ENCODE data around the gene KCTD7.
"Not testable (repeated sequence)": the region's sequence is repeated elsewhere in the genome, so short reads cannot be mapped to it uniquely, and the experiment has no call there.

The KCTD7 gene

GRCh38 chr7:66631471-66631870, 2.8 kb downstream of the KCTD7 start:
- H3K4me1 Mint-ChIP-seq = peaks cover 36 to 60% of the 10 kb centered on the region in 2 donors
- peak overlapping the region; percentile 39 for H3K27ac Mint-ChIP-seq
- no peak for ATAC-seq (replicated peaks)
- H3K4me3 Mint-ChIP-seq = peak overlapping the region; percentile 31 to 52
- peaks cover 11 to 17% of the 10 kb centered on the region in 2 donors for H3K36me3 Mint-ChIP-seq
- H3K9me3 Mint-ChIP-seq = no peaks in the 10 kb centered on the region
- no peak for DNase-seq
- H3K27me3 Mint-ChIP-seq = no peaks in the 10 kb centered on the region

GRCh38 chr7:66634816-66635215, 6.1 kb downstream of the KCTD7 start:
- Mint-ChIP-seq H3K36me3 (peaks cover 29 to 33% of the 10 kb centered on the region in 2 donors), H3K4me1 (peaks cover 30 to 45% of the 10 kb centered on the region in 2 donors)

GRCh38 chr7:66635322-66635981, 6.8 kb downstream of the KCTD7 start:
- Mint-ChIP-seq H3K36me3 (peaks cover 36 to 39% of the 10 kb centered on the region in 2 donors), H3K4me1 (peaks cover 23 to 38% of the 10 kb centered on the region in 2 donors), H3K27ac (peak overlapping the region; percentile 25)
- peak in 1 of 2 donors; percentile 35 for ATAC-seq (replicated peaks)
- not testable (repeated sequence) for H3K4me3 Mint-ChIP-seq, H3K27me3 Mint-ChIP-seq, DNase-seq, H3K9me3 Mint-ChIP-seq

More at GRCh38 chr7:66634816-66635215, 6.1 kb downstream of the KCTD7 start:
- Mint-ChIP-seq H3K4me3 (no peak overlapping the region), H3K27ac (peak overlapping the region; percentile 77), H3K27me3 (no peaks in the 10 kb centered on the region), H3K9me3 (no peaks in the 10 kb centered on the region)
- ATAC-seq (replicated peaks) = no peak
- DNase-seq = no peak

- ATAC-seq (replicated peaks) (peak; percentile 84 to 85), DNase-seq (peak; percentile 20)
- H3K27me3 Mint-ChIP-seq, H3K9me3 Mint-ChIP-seq, H3K4me3 Mint-ChIP-seq: not testable (repeated sequence)
- Mint-ChIP-seq H3K4me1 (peaks cover 19 to 32% of the 10 kb centered on the region in 2 donors), H3K36me3 (peaks cover 38 to 45% of the 10 kb centered on the region in 2 donors), H3K27ac (peak overlapping the region; percentile 47)
These were observed 7.4 kb downstream of the KCTD7 start for GRCh38 chr7:66635982-66636546.

- Mint-ChIP-seq H3K36me3 (peaks cover 39 to 52% of the 10 kb centered on the region in 2 donors), H3K27me3 (no peaks in the 10 kb centered on the region)
These were observed 9.8 kb downstream of the KCTD7 start for GRCh38 chr7:66638309-66639099.

GRCh38 chr7:66639773-66640172, 11.1 kb downstream of the KCTD7 start:
- Mint-ChIP-seq H3K27me3 (no peaks in the 10 kb centered on the region), H3K4me1 (peaks cover 17 to 29% of the 10 kb centered on the region in 2 donors), H3K9me3 (no peaks in the 10 kb centered on the region), H3K4me3 (no peak overlapping the region), H3K27ac (no peak overlapping the region), H3K36me3 (peaks cover 43 to 56% of the 10 kb centered on the region in 2 donors)
- ATAC-seq (replicated peaks) (no peak), DNase-seq (no peak)

More at GRCh38 chr7:66638309-66639099, 9.8 kb downstream of the KCTD7 start:
- ATAC-seq (replicated peaks) (no peak), DNase-seq (no peak)
- Mint-ChIP-seq H3K9me3 (no peaks in the 10 kb centered on the region), H3K27ac (no peak overlapping the region), H3K4me1 (peaks cover 19 to 33% of the 10 kb centered on the region in 2 donors), H3K4me3 (no peak overlapping the region)

- no peak overlapping the region for H3K4me3 Mint-ChIP-seq
- H3K27ac Mint-ChIP-seq = no peak overlapping the region
- peaks cover 47 to 65% of the 10 kb centered on the region in 2 donors for H3K36me3 Mint-ChIP-seq
- H3K9me3 Mint-ChIP-seq = no peaks in the 10 kb centered on the region
- H3K4me1 Mint-ChIP-seq = peaks cover 17 to 27% of the 10 kb centered on the region in 2 donors
- no peak for ATAC-seq (replicated peaks)
- no peak for DNase-seq
- H3K27me3 Mint-ChIP-seq = no peaks in the 10 kb centered on the region
These were observed 12.3 kb downstream of the KCTD7 start for GRCh38 chr7:66640802-66641525.

GRCh38 chr7:66641526-66641871, 12.8 kb downstream of the KCTD7 start:
- no peak for DNase-seq
- no peak for ATAC-seq (replicated peaks)
- no peaks in the 10 kb centered on the region for H3K9me3 Mint-ChIP-seq
- H3K4me3 Mint-ChIP-seq = no peak overlapping the region
- no peak overlapping the region for H3K27ac Mint-ChIP-seq
- no peaks in the 10 kb centered on the region for H3K27me3 Mint-ChIP-seq
- peaks cover 15 to 24% of the 10 kb centered on the region in 2 donors for H3K4me1 Mint-ChIP-seq
- H3K36me3 Mint-ChIP-seq = peaks cover 47 to 68% of the 10 kb centered on the region in 2 donors

GRCh38 chr7:66642186-66642585, 13.5 kb downstream of the KCTD7 start:
- ATAC-seq (replicated peaks) (peak in 1 of 2 donors; percentile 32), DNase-seq (no peak)
- Mint-ChIP-seq H3K27me3 (no peaks in the 10 kb centered on the region), H3K4me3 (peak overlapping the region in 1 of 2 donors; percentile 25), H3K9me3 (no peaks in the 10 kb centered on the region), H3K4me1 (peaks cover 15 to 24% of the 10 kb centered on the region in 2 donors), H3K36me3 (peaks cover 44 to 74% of the 10 kb centered on the region in 2 donors), H3K27ac (no peak overlapping the region)

GRCh38 chr7:66642932-66643331, 14.3 kb downstream of the KCTD7 start:
- DNase-seq (no peak), ATAC-seq (replicated peaks) (peak; percentile 62 to 69)
- H3K27me3 Mint-ChIP-seq = no peaks in the 10 kb centered on the region
- H3K9me3 Mint-ChIP-seq = no peaks in the 10 kb centered on the region
- peak overlapping the region in 1 of 2 donors; percentile 25 for H3K4me3 Mint-ChIP-seq
- peaks cover 44 to 75% of the 10 kb centered on the region in 2 donors for H3K36me3 Mint-ChIP-seq
- H3K4me1 Mint-ChIP-seq = peaks cover 15 to 24% of the 10 kb centered on the region in 2 donors
- H3K27ac Mint-ChIP-seq = peak overlapping the region; percentile 70

- Mint-ChIP-seq H3K36me3 (peaks cover 39 to 72% of the 10 kb centered on the region in 2 donors), H3K27me3 (no peaks in the 10 kb centered on the region), H3K27ac (peak overlapping the region; percentile 70), H3K9me3 (no peaks in the 10 kb centered on the region), H3K4me1 (peaks cover 15 to 24% of the 10 kb centered on the region in 2 donors), H3K4me3 (no peak overlapping the region)
- DNase-seq = no peak
- ATAC-seq (replicated peaks) = peak; percentile 48 to 70
These were observed 14.7 kb downstream of the KCTD7 start for GRCh38 chr7:66643395-66643794.

- not testable (repeated sequence) for DNase-seq; H3K27me3 Mint-ChIP-seq; ATAC-seq (replicated peaks); H3K27ac Mint-ChIP-seq; H3K9me3 Mint-ChIP-seq; H3K4me3 Mint-ChIP-seq
- peaks cover 4 to 28% of the 10 kb centered on the region in 2 donors for H3K4me1 Mint-ChIP-seq
- H3K36me3 Mint-ChIP-seq = peaks cover 8 to 32% of the 10 kb centered on the region in 2 donors
These were observed 22.3 kb downstream of the KCTD7 start for GRCh38 chr7:66651026-66651425.

- not testable (repeated sequence) for H3K27me3 Mint-ChIP-seq; DNase-seq; H3K9me3 Mint-ChIP-seq; ATAC-seq (replicated peaks)
- peaks cover 8 to 27% of the 10 kb centered on the region in 2 donors for H3K36me3 Mint-ChIP-seq
- peaks cover 7 to 31% of the 10 kb centered on the region in 2 donors for H3K4me1 Mint-ChIP-seq
- H3K4me3 Mint-ChIP-seq = peak overlapping the region; percentile 94 to 100
- peak overlapping the region; percentile 99 for H3K27ac Mint-ChIP-seq
These were observed 25.1 kb downstream of the KCTD7 start for GRCh38 chr7:66653719-66654274.

Measured in stimulated activated naive B cell treated with anti-CD40 and anti-IgM and Interleukin-4, amounts not matched to agents 10 μg/mL and 1 μg/mL and 100 μg/mL, for 72 hours (primary cell).